ENCODE results near the gene LRRTM4.
"Not testable (repeated sequence)": the region's sequence is repeated elsewhere in the genome, so short reads cannot be mapped to it uniquely, and the experiment has no call there.

Gene LRRTM4

GRCh38 chr2:76861708-76862107 lies 660.5 kb downstream of the LRRTM4 start:
- H3K9me3 Mint-ChIP-seq: peaks cover 12% of the 10 kb centered on the region
- H3K36me3 Mint-ChIP-seq (ENCODE audit: low read depth): no peaks in the 10 kb centered on the region
- H3K27me3 Mint-ChIP-seq: no peaks in the 10 kb centered on the region
- H3K27ac Mint-ChIP-seq: no peak overlapping the region
- no peaks in the 10 kb centered on the region for H3K4me1 Mint-ChIP-seq (ENCODE audit: low read depth)
- no peak overlapping the region for H3K4me3 Mint-ChIP-seq

DNA sequence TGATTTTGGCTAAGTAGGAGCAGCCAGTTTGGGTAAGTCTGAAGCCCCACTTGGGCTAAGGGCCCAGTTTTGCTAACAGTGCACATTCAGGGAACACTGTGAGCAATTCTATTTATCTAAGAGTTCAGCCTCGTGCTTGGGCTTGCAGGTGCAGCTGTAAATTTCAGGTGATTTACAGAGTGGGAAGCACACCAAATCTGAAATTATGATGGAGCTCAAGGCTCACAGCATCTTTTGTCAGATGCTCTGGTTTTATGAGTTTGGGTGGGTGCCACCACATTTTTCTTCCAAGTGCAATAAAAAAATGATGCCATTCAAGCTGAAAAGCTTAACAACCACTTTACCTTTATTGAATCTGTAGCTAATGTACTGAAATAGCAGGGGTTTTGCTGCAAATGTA lies 671.2 kb downstream of the LRRTM4 start:
- Mint-ChIP-seq H3K27me3 (no peaks in the 10 kb centered on the region), H3K4me1 (ENCODE audit: low read depth) (no peaks in the 10 kb centered on the region), H3K27ac (no peak overlapping the region), H3K4me3 (no peak overlapping the region), H3K36me3 (ENCODE audit: low read depth) (no peaks in the 10 kb centered on the region), H3K9me3 (peaks cover 9% of the 10 kb centered on the region)

- H3K4me1 Mint-ChIP-seq (ENCODE audit: low read depth): no peaks in the 10 kb centered on the region
- peaks cover 9% of the 10 kb centered on the region for H3K9me3 Mint-ChIP-seq
- H3K36me3 Mint-ChIP-seq (ENCODE audit: low read depth): no peaks in the 10 kb centered on the region
- H3K27ac Mint-ChIP-seq: no peak overlapping the region
- no peaks in the 10 kb centered on the region for H3K27me3 Mint-ChIP-seq
- no peak overlapping the region for H3K4me3 Mint-ChIP-seq
These were observed 673.1 kb downstream of the LRRTM4 start for GRCh38 chr2:76849086-76849485.

- Mint-ChIP-seq H3K27me3 (no peaks in the 10 kb centered on the region), H3K4me1 (ENCODE audit: low read depth) (no peaks in the 10 kb centered on the region), H3K9me3 (peaks cover 7% of the 10 kb centered on the region), H3K4me3 (no peak overlapping the region), H3K27ac (no peak overlapping the region), H3K36me3 (ENCODE audit: low read depth) (no peaks in the 10 kb centered on the region)
These were observed 682.4 kb downstream of the LRRTM4 start for GRCh38 chr2:76839826-76840225.

- H3K9me3 Mint-ChIP-seq: peaks cover 5% of the 10 kb centered on the region
- no peak overlapping the region for H3K4me3 Mint-ChIP-seq
- no peaks in the 10 kb centered on the region for H3K27me3 Mint-ChIP-seq
- no peaks in the 10 kb centered on the region for H3K4me1 Mint-ChIP-seq (ENCODE audit: low read depth)
- H3K36me3 Mint-ChIP-seq (ENCODE audit: low read depth): no peaks in the 10 kb centered on the region
- no peak overlapping the region for H3K27ac Mint-ChIP-seq
These were observed 692.6 kb downstream of the LRRTM4 start for GRCh38 chr2:76829374-76830234.

DNA sequence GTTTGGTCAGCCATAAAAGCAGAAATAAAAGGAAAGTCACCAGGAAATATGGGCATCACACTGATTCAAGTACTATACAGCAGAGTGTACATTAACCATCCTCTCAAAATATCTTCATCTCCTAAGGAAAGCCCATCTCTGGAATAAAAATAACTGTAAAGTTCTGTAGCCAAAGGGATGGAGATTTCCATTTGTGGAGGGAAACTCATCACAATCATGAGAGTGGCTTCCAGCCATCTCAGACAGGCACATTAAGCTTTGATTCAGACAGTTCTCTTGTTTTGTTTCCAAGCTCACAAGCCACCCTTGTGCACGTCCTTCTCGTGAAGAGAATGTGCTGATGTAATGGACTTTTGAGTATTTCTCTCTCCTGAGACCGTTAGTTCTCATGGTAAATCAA lies 695.5 kb downstream of the LRRTM4 start:
- Mint-ChIP-seq H3K36me3 (ENCODE audit: low read depth) (no peaks in the 10 kb centered on the region), H3K4me3 (no peak overlapping the region), H3K27ac (no peak overlapping the region), H3K9me3 (peaks cover 5% of the 10 kb centered on the region), H3K4me1 (ENCODE audit: low read depth) (no peaks in the 10 kb centered on the region), H3K27me3 (no peaks in the 10 kb centered on the region)

DNA sequence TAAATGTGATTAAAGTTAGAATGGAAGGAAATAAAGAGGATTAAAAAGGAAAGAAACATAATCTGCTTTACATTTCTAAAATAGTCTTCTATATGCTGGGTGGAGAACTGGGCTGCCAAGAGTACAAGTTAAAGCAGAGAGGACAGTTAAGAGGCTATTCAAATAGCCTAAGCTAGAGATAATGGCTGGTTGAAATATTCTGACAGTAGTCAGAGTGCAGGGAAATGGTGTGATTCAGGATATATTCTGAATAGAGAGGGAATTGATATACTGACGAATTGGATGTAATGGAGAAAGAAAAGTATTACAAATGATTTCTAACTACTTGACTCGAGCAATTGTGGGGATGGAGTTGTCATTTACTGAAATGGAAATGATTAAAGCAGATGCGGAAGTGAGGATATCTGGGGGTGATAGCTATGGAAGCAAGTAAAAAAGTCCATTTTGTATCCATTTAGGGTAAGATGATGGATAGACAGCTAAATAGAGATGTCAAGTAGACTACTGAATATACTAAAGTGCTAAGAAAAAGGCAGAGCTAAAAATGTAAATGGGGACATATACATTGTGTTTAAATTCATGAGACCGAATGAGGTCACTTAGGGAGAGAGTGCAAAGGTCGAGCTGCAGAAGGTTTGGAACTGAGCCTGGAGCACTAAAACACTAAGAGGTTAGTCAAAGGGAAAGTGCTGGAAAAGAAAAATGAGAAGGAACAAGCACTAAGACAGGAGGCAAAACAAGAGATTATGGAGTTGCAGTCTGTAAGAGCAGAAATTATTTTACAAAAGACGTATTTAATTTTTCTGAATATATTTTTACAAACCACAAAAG lies 696.8 kb downstream of the LRRTM4 start:
- no peak overlapping the region for H3K27ac Mint-ChIP-seq
- H3K36me3 Mint-ChIP-seq (ENCODE audit: low read depth): no peaks in the 10 kb centered on the region
- H3K4me1 Mint-ChIP-seq (ENCODE audit: low read depth): no peaks in the 10 kb centered on the region
- no peak overlapping the region for H3K4me3 Mint-ChIP-seq
- H3K27me3 Mint-ChIP-seq: no peaks in the 10 kb centered on the region
- H3K9me3 Mint-ChIP-seq: peaks cover 5% of the 10 kb centered on the region

DNA sequence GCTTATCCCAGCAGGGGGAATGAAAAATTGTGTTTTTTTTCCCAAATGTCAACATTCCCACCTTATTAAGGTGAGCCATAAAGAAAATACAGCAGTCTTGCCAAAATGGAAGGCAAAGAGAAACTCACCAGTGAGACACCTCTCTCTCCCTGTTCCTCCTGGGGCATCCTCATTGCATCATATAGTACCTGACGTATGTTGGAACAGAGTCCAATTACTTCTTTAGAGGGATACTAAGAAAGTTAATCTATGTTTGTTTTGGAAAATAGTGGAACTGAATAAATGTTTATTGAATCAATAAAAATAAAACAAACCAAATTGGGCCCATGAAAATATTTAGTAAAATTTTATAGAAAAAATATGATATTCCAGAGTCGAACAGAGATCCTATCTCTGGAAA lies 700.4 kb downstream of the LRRTM4 start:
- Mint-ChIP-seq H3K27me3 (no peaks in the 10 kb centered on the region), H3K4me1 (ENCODE audit: low read depth) (no peaks in the 10 kb centered on the region), H3K9me3 (peaks cover 17% of the 10 kb centered on the region), H3K4me3 (no peak overlapping the region), H3K36me3 (ENCODE audit: low read depth) (no peaks in the 10 kb centered on the region), H3K27ac (no peak overlapping the region)

- Mint-ChIP-seq H3K9me3 (peaks cover 10% of the 10 kb centered on the region), H3K36me3 (ENCODE audit: low read depth) (no peaks in the 10 kb centered on the region), H3K4me1 (ENCODE audit: low read depth) (no peaks in the 10 kb centered on the region), H3K27me3 (no peaks in the 10 kb centered on the region), H3K27ac (no peak overlapping the region), H3K4me3 (no peak overlapping the region)
These were observed 709.1 kb downstream of the LRRTM4 start for GRCh38 chr2:76813084-76813483.

DNA sequence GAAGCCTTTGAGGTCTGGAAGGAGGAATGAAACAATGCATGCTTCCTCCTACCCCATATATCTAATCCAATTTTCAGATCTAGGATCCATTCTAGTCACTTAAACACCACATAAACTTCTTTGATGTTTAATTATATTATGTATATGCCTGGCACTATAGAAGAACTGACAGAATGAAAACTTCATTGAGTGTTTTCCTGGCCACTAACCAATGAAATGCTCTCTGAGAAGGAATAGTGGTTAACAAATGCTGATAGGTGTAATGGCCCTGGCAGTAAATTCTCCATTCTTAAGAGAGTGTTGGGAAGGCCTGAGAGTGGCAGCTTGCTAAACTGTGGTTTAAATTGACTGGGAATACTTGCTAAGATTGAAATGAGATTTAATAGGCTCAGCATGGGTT lies 710.0 kb downstream of the LRRTM4 start:
- H3K4me3 Mint-ChIP-seq: no peak overlapping the region
- peaks cover 6% of the 10 kb centered on the region for H3K9me3 Mint-ChIP-seq
- no peak overlapping the region for H3K27ac Mint-ChIP-seq
- H3K27me3 Mint-ChIP-seq: no peaks in the 10 kb centered on the region
- no peaks in the 10 kb centered on the region for H3K36me3 Mint-ChIP-seq (ENCODE audit: low read depth)
- H3K4me1 Mint-ChIP-seq (ENCODE audit: low read depth): no peaks in the 10 kb centered on the region

DNA sequence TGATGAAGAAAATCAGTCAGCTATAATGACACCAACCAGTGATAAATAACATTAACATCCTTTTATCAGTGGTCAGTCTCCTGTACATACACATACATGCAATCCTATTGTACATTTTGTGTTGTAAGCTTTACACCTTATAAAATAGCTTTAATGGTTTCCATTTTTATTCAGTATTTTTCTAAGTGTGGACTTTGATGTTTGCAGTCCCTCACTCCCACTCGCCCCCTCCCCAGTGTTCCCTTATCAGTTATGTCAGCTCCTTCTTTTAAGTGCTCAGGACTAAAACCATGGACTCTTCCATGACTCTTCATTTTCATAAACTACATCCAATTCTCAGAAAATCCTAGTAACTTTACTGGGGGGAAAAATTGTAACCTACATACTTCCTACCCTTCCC lies 713.0 kb downstream of the LRRTM4 start:
- no peaks in the 10 kb centered on the region for H3K36me3 Mint-ChIP-seq (ENCODE audit: low read depth)
- no peaks in the 10 kb centered on the region for H3K9me3 Mint-ChIP-seq
- H3K27me3 Mint-ChIP-seq: no peaks in the 10 kb centered on the region
- H3K4me1 Mint-ChIP-seq (ENCODE audit: low read depth): no peaks in the 10 kb centered on the region
- H3K27ac Mint-ChIP-seq: no peak overlapping the region
- H3K4me3 Mint-ChIP-seq: no peak overlapping the region

- H3K36me3 Mint-ChIP-seq (ENCODE audit: low read depth): no peaks in the 10 kb centered on the region
- no peak overlapping the region for H3K27ac Mint-ChIP-seq
- H3K9me3 Mint-ChIP-seq: no peaks in the 10 kb centered on the region
- H3K27me3 Mint-ChIP-seq: no peaks in the 10 kb centered on the region
- no peaks in the 10 kb centered on the region for H3K4me1 Mint-ChIP-seq (ENCODE audit: low read depth)
- no peak overlapping the region for H3K4me3 Mint-ChIP-seq
These were observed 713.4 kb downstream of the LRRTM4 start for GRCh38 chr2:76808732-76809131.

- Mint-ChIP-seq H3K4me1 (ENCODE audit: low read depth) (no peaks in the 10 kb centered on the region), H3K36me3 (ENCODE audit: low read depth) (no peaks in the 10 kb centered on the region), H3K27me3 (no peaks in the 10 kb centered on the region), H3K27ac (no peak overlapping the region), H3K4me3 (no peak overlapping the region), H3K9me3 (peaks cover 3% of the 10 kb centered on the region)
These were observed 728.4 kb downstream of the LRRTM4 start for GRCh38 chr2:76793647-76794334.

GRCh38 chr2:76781313-76781712 lies 740.9 kb downstream of the LRRTM4 start:
- H3K36me3 Mint-ChIP-seq (ENCODE audit: low read depth); H3K27ac Mint-ChIP-seq; H3K4me1 Mint-ChIP-seq (ENCODE audit: low read depth); H3K27me3 Mint-ChIP-seq; H3K4me3 Mint-ChIP-seq; H3K9me3 Mint-ChIP-seq: not testable (repeated sequence)

DNA sequence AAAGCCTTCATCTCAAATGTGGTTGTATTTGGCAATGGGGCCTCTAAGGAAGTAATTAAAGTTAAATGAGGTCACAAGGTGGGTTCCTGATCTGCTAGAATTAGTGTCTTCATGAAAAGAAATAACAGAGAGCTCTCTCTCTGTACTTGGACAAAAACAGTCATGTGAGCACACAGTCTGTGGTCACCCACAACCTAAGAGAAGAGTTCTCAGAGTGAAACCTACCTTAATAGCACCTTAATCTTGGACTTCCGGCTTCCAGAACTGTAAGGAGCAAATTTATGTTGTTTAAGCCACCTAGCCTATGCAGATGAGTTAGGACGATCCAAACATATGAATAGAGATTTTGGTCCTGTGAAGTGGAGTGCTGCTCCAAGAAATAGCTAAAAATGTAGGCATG lies 758.9 kb downstream of the LRRTM4 start:
- Mint-ChIP-seq H3K4me1 (ENCODE audit: low read depth) (no peaks in the 10 kb centered on the region), H3K27ac (no peak overlapping the region), H3K4me3 (no peak overlapping the region), H3K9me3 (peaks cover 24% of the 10 kb centered on the region), H3K27me3 (no peaks in the 10 kb centered on the region), H3K36me3 (ENCODE audit: low read depth) (no peaks in the 10 kb centered on the region)
